CD4-positive, alpha-beta T cell (primary cell): Measurements from ENCODE around the gene ANO2. TPM values are rescaled to one million over a fixed set of nuclear protein-coding genes. Genes with fewer than 3 reads are reported as not detected.

Source experiments
- ATAC-seq: fragments of 200-7000 bp; cut with Tn5 transposase; one replicate; pipeline ENCODE4 v1.10.0; 2022; ENCODE audit warnings: mild to moderate bottlenecking; ENCODE audit not compliant: poor library complexity
- CTCF ChIA-PET: fragments of 350-600 bp; sonication (Branson Sonifier 250); formaldehyde crosslinking; loops from one replicate; lab custom pipeline; 2021; ENCODE audit warnings: antibody characterized with exemption, inconsistent platforms; lab: Charles Lee
- POLR2A ChIA-PET: fragments of 350-600 bp; sonication (Branson Sonifier 250); formaldehyde crosslinking; loops from one replicate; lab custom pipeline; 2021; ENCODE audit warnings: antibody characterized with exemption, inconsistent platforms; lab: Charles Lee
- DNase-seq, 14 experiments: peaks; one replicate each; pipeline ENCODE4 v3.0.0-alpha.2; 2013 to 2020; ENCODE audit warnings: mixed read lengths in 2 of 14
- H3K27ac ChIP-seq, 2 donors: one replicate each; pipeline versions ENCODE4 v1.5.1 to v1.7.0; 2013; ENCODE audit warnings: low read length in 2 of 2, low read depth in 1 of 2, mild to moderate bottlenecking in 1 of 2
- H3K27me3 ChIP-seq, 2 experiments: 1 replicate in 1 of 2; 2 replicates in 1 of 2; pipeline versions ENCODE4 v1.6.1 to v1.7.0; 2013; ENCODE audit warnings: low read length in 2 of 2, control low read depth in 1 of 2, mild to moderate bottlenecking in 1 of 2, moderate library complexity in 1 of 2; ENCODE audit not compliant: insufficient read depth in 2 of 2, control insufficient read depth in 1 of 2
- H3K36me3 ChIP-seq: one replicate; pipeline ENCODE4 v1.6.1; 2013; ENCODE audit warnings: low read length, control low read depth; ENCODE audit not compliant: insufficient read depth
- H3K4me1 ChIP-seq: one replicate; pipeline ENCODE4 v1.6.1; 2013; ENCODE audit warnings: low read length, control low read depth; ENCODE audit not compliant: insufficient read depth
- H3K4me3 ChIP-seq: one replicate; pipeline ENCODE4 v1.5.1; 2013; ENCODE audit warnings: mild to moderate bottlenecking, low read length, moderate library complexity
- H3K9me3 ChIP-seq, 2 experiments: 1 replicate in 1 of 2; 2 replicates in 1 of 2; pipeline versions ENCODE4 v1.6.1 to v1.7.0; 2013; ENCODE audit warnings: low read length in 2 of 2, mild to moderate bottlenecking in 2 of 2, control low read depth in 1 of 2, moderate library complexity in 1 of 2; ENCODE audit not compliant: control insufficient read depth in 1 of 2, insufficient read depth in 1 of 2
- H3K27ac Mint-ChIP-seq: one replicate; pipeline ENCODE4 v1.8.0; 2020; ENCODE audit warnings: mixed read lengths
- H3K27me3 Mint-ChIP-seq: one replicate; pipeline ENCODE4 v1.8.0; 2021; ENCODE audit warnings: mixed read lengths
- H3K36me3 Mint-ChIP-seq: one replicate; pipeline ENCODE4 v1.8.0; 2021; ENCODE audit warnings: low read depth, mixed read lengths
- H3K4me1 Mint-ChIP-seq: one replicate; pipeline ENCODE4 v1.8.0; 2021; ENCODE audit warnings: low read depth, mixed read lengths
- H3K4me3 Mint-ChIP-seq: one replicate; pipeline ENCODE4 v1.8.0; 2020; ENCODE audit warnings: mild to moderate bottlenecking, mixed read lengths
- H3K9me3 Mint-ChIP-seq: one replicate; pipeline ENCODE4 v1.8.0; 2020; ENCODE audit warnings: mixed read lengths
- intact Hi-C, 2 experiments: fragments of 100-400 bp; cut with DNase I in 1 of 2; cut with micrococcal nuclease in 1 of 2; formaldehyde crosslinking; loops; one replicate each; pipeline versions ENCODE4 v1.15.1 to v1.9.0; 2023 to 2025; cut with DNase I, micrococcal nuclease
- total RNA-seq, 174 experiments: library from RNA in 2 of 174; stranded (reverse) in 2 of 174; gene quantifications; one replicate each; pipeline ENCODE4 v1.2.3 and lab custom pipeline; 2021 to 2026
- TF ChIP-seq, protein P1 (sequence below): fragments of 200-600 bp; IDR thresholded peaks from one replicate; pipeline ENCODE4 v1.8.0; 2022; ENCODE audit warnings: antibody characterized with exemption, mild to moderate bottlenecking

Gene ANO2
- total RNA-seq, 2 experiments from 2014 or later = not detected

DNA sequence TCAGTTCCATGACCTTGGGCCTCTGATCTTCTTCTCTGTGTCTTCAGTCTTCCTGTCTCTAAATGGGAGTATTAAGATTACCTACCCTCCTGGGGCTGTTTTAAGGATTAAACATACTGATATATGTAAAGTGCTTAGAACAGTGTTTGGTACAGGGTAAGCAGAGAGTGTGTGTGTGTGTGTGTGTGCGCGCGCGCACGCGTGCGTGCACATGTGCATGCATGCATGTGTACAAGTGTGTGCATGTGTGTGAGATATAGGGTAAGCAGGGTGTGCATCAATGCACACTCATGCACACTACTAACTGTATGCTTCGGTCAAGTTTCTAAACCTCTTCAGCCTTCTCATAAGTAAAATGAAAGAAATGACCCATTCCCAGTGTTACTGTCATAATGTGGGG is 316.6 kb downstream of the ANO2 start:
- ChIA-PET POLR2A (no interaction called here), CTCF (no interaction called here)
- Histone ChIP-seq H3K36me3 (no peaks in the 10 kb centered on the region), H3K27me3 (peaks cover 0 to 6% of the 10 kb centered on the region in 2 experiments), H3K27ac (no peak overlapping the region), H3K9me3 (peaks cover 0 to 7% of the 10 kb centered on the region in 2 experiments), H3K4me1 (no peaks in the 10 kb centered on the region), H3K4me3 (no peak overlapping the region)
- no peak for ATAC-seq
- TF ChIP-seq, protein P1, sequence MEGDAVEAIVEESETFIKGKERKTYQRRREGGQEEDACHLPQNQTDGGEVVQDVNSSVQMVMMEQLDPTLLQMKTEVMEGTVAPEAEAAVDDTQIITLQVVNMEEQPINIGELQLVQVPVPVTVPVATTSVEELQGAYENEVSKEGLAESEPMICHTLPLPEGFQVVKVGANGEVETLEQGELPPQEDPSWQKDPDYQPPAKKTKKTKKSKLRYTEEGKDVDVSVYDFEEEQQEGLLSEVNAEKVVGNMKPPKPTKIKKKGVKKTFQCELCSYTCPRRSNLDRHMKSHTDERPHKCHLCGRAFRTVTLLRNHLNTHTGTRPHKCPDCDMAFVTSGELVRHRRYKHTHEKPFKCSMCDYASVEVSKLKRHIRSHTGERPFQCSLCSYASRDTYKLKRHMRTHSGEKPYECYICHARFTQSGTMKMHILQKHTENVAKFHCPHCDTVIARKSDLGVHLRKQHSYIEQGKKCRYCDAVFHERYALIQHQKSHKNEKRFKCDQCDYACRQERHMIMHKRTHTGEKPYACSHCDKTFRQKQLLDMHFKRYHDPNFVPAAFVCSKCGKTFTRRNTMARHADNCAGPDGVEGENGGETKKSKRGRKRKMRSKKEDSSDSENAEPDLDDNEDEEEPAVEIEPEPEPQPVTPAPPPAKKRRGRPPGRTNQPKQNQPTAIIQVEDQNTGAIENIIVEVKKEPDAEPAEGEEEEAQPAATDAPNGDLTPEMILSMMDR = no peak
- H3K36me3 Mint-ChIP-seq = no peaks in the 10 kb centered on the region
- intact Hi-C loops = no loop called here
- DNase-seq = no peak
- no peaks in the 10 kb centered on the region for H3K27me3 Mint-ChIP-seq
- H3K4me1 Mint-ChIP-seq = no peaks in the 10 kb centered on the region
- H3K9me3 Mint-ChIP-seq = no peaks in the 10 kb centered on the region
- H3K4me3 Mint-ChIP-seq = no peak overlapping the region
- H3K27ac Mint-ChIP-seq = no peak overlapping the region

GRCh38 chr12:5627053-5627630 is 317.9 kb downstream of the ANO2 start:
- Histone ChIP-seq H3K4me3 (no peak overlapping the region), H3K4me1 (no peaks in the 10 kb centered on the region), H3K27me3 (peaks cover 2 to 6% of the 10 kb centered on the region in 2 experiments), H3K36me3 (no peaks in the 10 kb centered on the region), H3K9me3 (peaks cover 0 to 7% of the 10 kb centered on the region in 2 experiments), H3K27ac (no peak overlapping the region)
- DNase-seq (no peak), ATAC-seq (no peak)
- intact Hi-C loops = no loop called here
- ChIA-PET CTCF (no interaction called here), POLR2A (no interaction called here)
- H3K4me1 Mint-ChIP-seq = no peaks in the 10 kb centered on the region
- H3K4me3 Mint-ChIP-seq = no peak overlapping the region
- H3K27ac Mint-ChIP-seq = no peak overlapping the region
- TF ChIP-seq, protein P1 = no peak
- H3K27me3 Mint-ChIP-seq = no peaks in the 10 kb centered on the region
- no peaks in the 10 kb centered on the region for H3K9me3 Mint-ChIP-seq
- H3K36me3 Mint-ChIP-seq = no peaks in the 10 kb centered on the region

- H3K4me3 ChIP-seq = no peak overlapping the region
- no peaks in the 10 kb centered on the region for H3K36me3 ChIP-seq
- H3K9me3 ChIP-seq = peaks cover 0 to 7% of the 10 kb centered on the region in 2 experiments
- Mint-ChIP-seq H3K9me3 (no peaks in the 10 kb centered on the region), H3K36me3 (no peaks in the 10 kb centered on the region), H3K4me1 (no peaks in the 10 kb centered on the region), H3K4me3 (no peak overlapping the region), H3K27ac (no peak overlapping the region), H3K27me3 (peaks cover 6% of the 10 kb centered on the region)
- ATAC-seq = no peak
- ChIA-PET CTCF (no interaction called here), POLR2A (no interaction called here)
- no peak overlapping the region for H3K27ac ChIP-seq
- H3K27me3 ChIP-seq = peaks cover 2 to 6% of the 10 kb centered on the region in 2 experiments
- H3K4me1 ChIP-seq = no peaks in the 10 kb centered on the region
- DNase-seq = no peak
- intact Hi-C loops = no loop called here
- TF ChIP-seq, protein P1 = no peak
Observed at GRCh38 chr12:5626151-5626550, 318.9 kb downstream of the ANO2 start.
